ENCODE measurements around the gene EXOC3.

EXOC3 gene

GRCh38 chr5:427415-428087 is 15.4 kb upstream of the EXOC3 start:
- DNase-seq: no peak

DNA sequence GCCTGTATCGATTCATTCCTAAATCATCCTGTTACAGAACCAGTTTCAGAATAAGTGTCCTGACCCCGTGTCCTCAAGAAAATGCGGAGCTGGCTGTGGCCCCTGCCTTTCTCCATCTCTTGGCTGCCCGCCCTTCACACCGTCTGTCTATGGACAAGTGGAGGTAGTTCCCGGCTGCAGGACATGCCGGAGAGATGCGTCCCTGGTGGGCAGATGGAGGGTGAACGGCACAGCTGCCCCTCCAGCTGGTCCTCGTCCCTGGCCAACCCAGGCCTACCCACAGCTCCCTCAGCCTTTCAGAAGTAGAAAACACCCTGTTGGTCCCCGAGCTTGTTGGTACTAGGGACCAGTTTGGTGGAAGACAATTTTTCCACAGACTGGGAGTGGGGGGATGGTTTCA is 14.8 kb upstream of the EXOC3 start:
- DNase-seq: no peak

DNA sequence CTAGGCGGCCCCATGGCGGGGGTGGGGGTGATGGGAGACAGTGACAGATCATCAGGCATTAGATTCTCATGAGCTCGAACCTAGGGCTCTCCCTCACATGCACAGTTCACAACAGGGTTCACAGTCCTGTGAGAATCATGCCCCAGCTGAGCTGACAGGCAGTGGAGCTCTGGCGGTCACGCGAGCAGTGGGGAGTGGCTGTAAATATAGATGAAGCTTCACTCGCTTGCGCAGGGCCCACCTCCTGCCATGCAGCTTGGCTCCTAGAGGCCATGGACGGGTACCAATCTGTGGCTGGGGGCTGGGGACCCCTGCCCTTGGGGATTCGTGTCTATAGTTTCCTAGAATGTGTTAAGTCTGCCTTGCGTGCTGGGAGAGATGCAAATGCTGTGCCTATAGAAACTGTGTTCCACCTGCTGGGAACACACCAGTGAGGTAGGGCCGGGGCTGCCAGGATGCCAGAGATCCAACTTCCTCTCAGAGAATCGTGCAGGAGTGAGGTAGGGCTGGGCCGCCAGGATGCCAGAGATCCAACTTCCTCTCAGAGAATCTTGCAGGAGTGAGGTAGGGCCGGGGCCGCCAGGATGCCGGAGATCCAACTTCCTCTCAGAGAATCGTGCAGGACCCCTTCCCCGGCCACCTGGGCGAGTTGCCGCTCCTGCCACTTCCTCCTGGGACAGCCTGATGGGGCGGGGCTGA is 14.1 kb upstream of the EXOC3 start:
- no peak for DNase-seq

- DNase-seq: no peak
Observed at GRCh38 chr5:429453-430188, 13.4 kb upstream of the EXOC3 start.

GRCh38 chr5:430214-430925 is 12.6 kb upstream of the EXOC3 start:
- DNase-seq: no peak

- DNase-seq: no peak
Observed at GRCh38 chr5:431001-431710, 11.8 kb upstream of the EXOC3 start.

- no peak for DNase-seq
Observed at GRCh38 chr5:431711-432050, 11.3 kb upstream of the EXOC3 start.

GRCh38 chr5:432201-432927 is 10.6 kb upstream of the EXOC3 start:
- no peak for DNase-seq

GRCh38 chr5:432928-433791 is 9.8 kb upstream of the EXOC3 start:
- DNase-seq: no peak

DNA sequence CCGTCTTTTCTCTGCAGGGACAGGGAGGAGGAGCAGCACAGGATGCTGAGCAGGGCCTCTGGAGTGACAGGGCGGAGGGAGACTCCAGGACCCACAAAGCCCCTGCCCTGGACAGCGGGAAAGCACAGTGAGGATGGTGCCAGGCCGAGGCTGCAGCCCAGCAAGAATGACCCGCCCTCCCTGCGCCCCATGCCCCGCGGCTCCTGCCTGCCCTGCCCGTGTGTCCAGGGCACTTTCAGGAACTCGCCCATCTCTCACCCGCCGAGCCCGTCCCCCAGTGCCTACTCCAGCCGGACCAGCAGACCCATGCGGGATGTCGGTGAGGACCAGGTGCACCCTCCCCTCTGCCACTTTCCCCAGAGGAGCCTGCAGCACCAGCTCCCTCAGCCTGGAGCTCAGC is 9.1 kb upstream of the EXOC3 start:
- no peak for DNase-seq

- no peak for DNase-seq
Observed at GRCh38 chr5:434443-435146, 8.4 kb upstream of the EXOC3 start.

GRCh38 chr5:435156-435790 is 7.7 kb upstream of the EXOC3 start:
- DNase-seq: no peak

DNA sequence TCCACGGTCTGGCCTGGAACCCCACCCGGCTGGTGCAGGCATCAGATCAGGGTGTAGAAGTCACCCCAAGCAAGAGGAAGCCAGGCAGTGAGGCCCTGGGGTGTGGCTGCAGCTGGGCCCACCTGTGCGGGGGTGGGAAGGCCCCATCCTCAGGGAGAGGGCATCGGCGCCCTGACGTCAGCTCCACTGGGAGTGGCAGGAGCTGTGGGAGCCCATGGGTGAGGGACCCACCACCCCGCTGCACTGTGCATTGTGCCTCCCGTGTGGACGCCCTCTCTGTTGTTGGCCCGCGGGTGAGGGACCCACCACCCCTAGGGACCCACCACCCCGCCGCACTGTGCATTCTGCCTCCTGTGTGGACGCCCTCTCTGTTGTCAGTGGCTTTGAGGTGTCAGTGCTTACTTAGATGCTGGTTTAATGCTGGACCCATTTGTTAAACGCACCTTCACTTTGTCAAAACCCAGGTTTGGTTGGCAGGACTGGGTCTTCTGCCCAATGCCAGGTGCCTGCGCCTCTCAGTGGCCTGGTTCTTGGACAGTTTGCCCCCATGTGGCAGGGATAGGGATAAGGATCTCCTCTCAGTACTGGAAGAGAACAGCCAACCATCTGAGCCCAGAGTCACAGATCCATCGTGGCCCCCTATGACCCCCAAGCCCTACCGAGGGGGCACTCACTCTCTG is 6.9 kb upstream of the EXOC3 start:
- DNase-seq: no peak

GRCh38 chr5:436641-436975 is 6.4 kb upstream of the EXOC3 start:
- DNase-seq: no peak

- no peak for DNase-seq
Observed at GRCh38 chr5:437281-437771, 5.7 kb upstream of the EXOC3 start.

DNA sequence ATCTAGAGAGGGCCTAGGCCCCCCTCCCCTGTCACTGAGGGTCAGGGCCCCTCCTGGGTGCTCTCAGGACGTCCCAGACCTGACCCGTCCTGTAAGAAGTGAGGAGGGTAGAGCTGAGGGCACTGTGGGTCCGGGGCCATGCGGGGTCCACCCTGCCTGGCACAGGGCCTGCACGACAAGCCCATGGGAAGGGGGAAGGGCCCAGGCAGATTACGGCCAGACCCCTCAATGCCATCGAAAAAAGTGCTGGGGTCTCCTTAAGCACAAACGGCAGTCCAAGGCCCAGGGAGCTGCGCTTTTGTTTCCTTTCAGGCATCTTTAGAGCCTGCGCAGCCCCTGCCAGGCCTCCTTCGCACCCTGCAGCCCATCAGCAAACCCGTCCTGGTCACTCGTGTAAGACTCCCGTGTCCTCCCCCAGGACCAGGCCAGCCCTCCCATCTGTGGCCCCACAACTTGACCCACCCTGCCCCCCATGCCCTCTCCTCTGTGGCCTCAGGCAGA is 4.4 kb upstream of the EXOC3 start:
- no peak for DNase-seq

DNA sequence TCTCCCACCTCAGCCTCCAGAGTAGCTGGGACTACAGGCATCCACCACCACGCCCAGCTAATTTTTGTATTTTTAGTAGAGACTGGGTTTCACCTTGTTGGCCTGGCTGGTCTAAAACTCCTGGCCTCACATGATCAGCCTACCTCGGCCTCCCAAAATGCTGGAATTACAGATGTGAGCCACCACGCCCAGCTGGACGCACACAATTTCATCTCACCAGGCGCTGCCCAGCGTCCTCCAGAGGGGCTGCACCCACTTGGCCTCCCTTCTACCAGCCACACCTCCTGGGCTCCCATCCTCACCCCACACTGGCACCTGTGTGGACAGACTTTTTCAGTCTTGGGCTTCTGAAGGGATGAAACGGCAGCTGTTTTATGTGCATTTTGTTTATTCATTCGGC is 3.8 kb upstream of the EXOC3 start:
- DNase-seq: no peak

GRCh38 chr5:439636-440035 is 3.3 kb upstream of the EXOC3 start:
- no peak for DNase-seq

Measured in activated CD4-positive, alpha-beta T cell treated with anti-CD3 and anti-CD28 coated beads for 1 hour (primary cell).